IMR-90 (cell line): ENCODE data around the gene HEXA. TPM values are rescaled to one million over a fixed set of nuclear protein-coding genes. Genes with fewer than 3 reads are reported as not detected.

Experiments used
- ATAC-seq: fragments of 200-7000 bp; cut with Tn5 transposase; 2 replicates; pipeline ENCODE4 v1.9.1; 2020; ENCODE audit warnings: low read depth, mild to moderate bottlenecking, moderate library complexity
- BruUV-seq: library from RNA; stranded (reverse); fragments of 400-500 nt; replicated peaks from 2 replicates; lab custom pipeline; 2021; lab: Mats Ljungman, UMichigan
- CTCF ChIA-PET: fragments of 300-600 bp; formaldehyde crosslinking; extraction: SDS; loops from one replicate; lab custom pipeline; 2021; ENCODE audit warnings: antibody characterized with exemption; lab: Yijun Ruan, JAX
- POLR2A ChIA-PET: fragments of 300-600 bp; sonication (Branson Sonifier 250); formaldehyde crosslinking; loops from one replicate; lab custom pipeline; 2022; ENCODE audit warnings: antibody characterized with exemption; ENCODE audit not compliant: unreplicated experiment; lab: Charles Lee
- DNase-seq: peaks from one replicate; pipeline ENCODE4 v3.0.0; 2013
- H2AFZ ChIP-seq: replicated peaks from 2 replicates; pipeline ENCODE3; 2013; ENCODE audit warnings: low read length, mild to moderate bottlenecking; ENCODE audit not compliant: poor library complexity
- H2AK5ac ChIP-seq: 2 replicates; pipeline ENCODE4 v1.6.1; 2013; ENCODE audit warnings: low read depth, low read length, inconsistent platforms
- H2AK9ac ChIP-seq: replicated peaks from 2 replicates; pipeline ENCODE3; 2013; ENCODE audit warnings: mild to moderate bottlenecking, low read depth, low read length, moderate library complexity; ENCODE audit not compliant: poor library complexity
- H2BK120ac ChIP-seq: 2 replicates; pipeline ENCODE4 v1.6.1; 2013; ENCODE audit warnings: low read depth, low read length, inconsistent platforms
- H2BK15ac ChIP-seq: 3 replicates; pipeline ENCODE4 v1.6.1; 2013; ENCODE audit warnings: low read depth, low read length, inconsistent platforms
- H2BK20ac ChIP-seq: 2 replicates; pipeline ENCODE4 v1.6.1; 2013; ENCODE audit warnings: low read depth, mild to moderate bottlenecking, inconsistent platforms, low read length, moderate library complexity
- H2BK5ac ChIP-seq: 2 replicates; pipeline ENCODE4 v1.6.1; 2013; ENCODE audit warnings: mild to moderate bottlenecking, low read depth, low read length, inconsistent platforms; ENCODE audit not compliant: poor library complexity, severe bottlenecking
- H3K14ac ChIP-seq: replicated peaks from 2 replicates; pipeline ENCODE4 v1.6.1; 2013; ENCODE audit warnings: low read depth, low read length, inconsistent platforms
- H3K18ac ChIP-seq: 2 replicates; pipeline ENCODE4 v1.6.1; 2013; ENCODE audit warnings: low read depth, low read length, control low read depth
- H3K23ac ChIP-seq: 2 replicates; pipeline ENCODE4 v1.6.1; 2013; ENCODE audit warnings: low read depth, low read length, inconsistent platforms
- H3K27ac ChIP-seq: 2 replicates; pipeline ENCODE4 v1.5.1; 2013; ENCODE audit warnings: mild to moderate bottlenecking, control low read depth, low read length; ENCODE audit not compliant: insufficient read depth
- H3K27me3 ChIP-seq: 2 replicates; pipeline ENCODE4 v1.6.1; 2013; ENCODE audit warnings: low read length; ENCODE audit not compliant: control insufficient read depth, insufficient read depth
- H3K36me3 ChIP-seq: 2 replicates; pipeline ENCODE4 v1.6.1; 2013; ENCODE audit warnings: low read length, mixed read lengths; ENCODE audit not compliant: control insufficient read depth, insufficient read depth
- H3K4ac ChIP-seq: 2 replicates; pipeline ENCODE4 v1.6.1; 2013; ENCODE audit warnings: low read depth, low read length, inconsistent platforms
- H3K4me1 ChIP-seq: 2 replicates; pipeline ENCODE4 v1.6.1; 2013; ENCODE audit warnings: low read length, mixed read lengths; ENCODE audit not compliant: control insufficient read depth, insufficient read depth
- H3K4me2 ChIP-seq: 2 replicates; pipeline ENCODE4 v1.6.1; 2013; ENCODE audit warnings: low read depth, mild to moderate bottlenecking, control low read depth, low read length, moderate library complexity
- H3K4me3 ChIP-seq: 2 replicates; pipeline ENCODE4 v1.5.1; 2013; ENCODE audit warnings: low read depth, mild to moderate bottlenecking, control low read depth, low read length, moderate library complexity; ENCODE audit not compliant: insufficient read depth
- H3K56ac ChIP-seq: 2 replicates; pipeline ENCODE4 v1.6.1; 2013; ENCODE audit warnings: low read length, inconsistent platforms; ENCODE audit not compliant: insufficient read depth; ENCODE audit errors: extremely low read depth
- H3K79me1 ChIP-seq, 2 experiments: 2 replicates each; pipeline ENCODE4 v1.6.1; 2013; ENCODE audit warnings: low read length in 2 of 2, inconsistent platforms in 1 of 2, low read depth in 1 of 2
- H3K9ac ChIP-seq: 2 replicates; pipeline ENCODE4 v1.6.1; 2013; ENCODE audit warnings: low read depth, low read length, control low read depth
- H3K9me1 ChIP-seq: 2 replicates; pipeline ENCODE4 v1.6.1; 2013; ENCODE audit warnings: low read length, inconsistent platforms; ENCODE audit not compliant: insufficient read depth
- H3K9me3 ChIP-seq: 2 replicates; pipeline ENCODE4 v1.6.1; 2013; ENCODE audit warnings: low read length; ENCODE audit not compliant: control insufficient read depth, insufficient read depth
- H4K20me1 ChIP-seq: 2 replicates; pipeline ENCODE4 v1.6.1; 2013; ENCODE audit warnings: low read length, inconsistent platforms; ENCODE audit not compliant: insufficient read depth
- H4K5ac ChIP-seq: 2 replicates; pipeline ENCODE4 v1.6.1; 2013; ENCODE audit warnings: mild to moderate bottlenecking, low read depth, low read length, control low read depth
- H4K8ac ChIP-seq, 2 experiments: 2 replicates each; pipeline ENCODE4 v1.6.1; 2013; ENCODE audit warnings: low read depth in 2 of 2, low read length in 2 of 2, control low read depth in 1 of 2, inconsistent platforms in 1 of 2
- H4K91ac ChIP-seq: 2 replicates; pipeline ENCODE4 v1.6.1; 2013; ENCODE audit warnings: low read depth, low read length, inconsistent platforms; ENCODE audit not compliant: insufficient read depth
- CEBPB ChIP-seq: IDR thresholded peaks from 2 replicates; pipeline ENCODE4 v1.6.1; 2012; ENCODE audit warnings: low read depth, low read length, improper control_type of control experiment
- CHD1 ChIP-seq: IDR thresholded peaks from 2 replicates; pipeline ENCODE4 v1.6.1; 2012; ENCODE audit warnings: low read depth, low read length, improper control_type of control experiment
- ELK1 ChIP-seq: fragments of 150-350 bp; IDR thresholded peaks from 2 replicates; pipeline ENCODE4 v1.6.1; 2016; ENCODE audit warnings: low read depth, mild to moderate bottlenecking, low read length, moderate library complexity, borderline replicate concordance
- MXI1 ChIP-seq: IDR thresholded peaks from 2 replicates; pipeline ENCODE4 v1.6.1; 2012; ENCODE audit warnings: low read depth, mild to moderate bottlenecking, low read length, moderate library complexity, borderline replicate concordance
- NFE2L2 ChIP-seq: fragments of 150-350 bp; IDR thresholded peaks from 2 replicates; pipeline ENCODE4 v1.6.1; 2016; ENCODE audit warnings: low read depth, mild to moderate bottlenecking, low read length
- WGBS, 2 experiments: methylation state at CpG; one replicate each; pipeline versions ENCODE4 v1.1.5 to v1.1.7; 2013; ENCODE audit warnings: missing lambda C conversion rate in 2 of 2; ENCODE audit not compliant: insufficient read length in 1 of 2; ENCODE audit errors: extremely low coverage in 2 of 2; 5-methylcytosine and 5-hydroxymethylcytosine counted together
- dilution Hi-C: fragments of 300-500 bp; cut with HindIII; formaldehyde crosslinking; loops from one replicate; pipeline ENCODE4 v1.14.3; 2018; ENCODE audit warnings: low sequenced_read_pairs; ENCODE audit not compliant: unreplicated experiment
- in situ Hi-C: fragments of 300-500 bp; cut with MboI; formaldehyde crosslinking; loops from 3 replicates; pipeline ENCODE4 v1.14.3; 2019; ENCODE audit warnings: low sequenced_read_pairs, inconsistent platforms, mixed read lengths
- intact Hi-C: fragments of 100-400 bp; cut with micrococcal nuclease; formaldehyde crosslinking; loops from 2 replicates; pipeline ENCODE4 v1.10.0; 2022
- polyA plus RNA-seq, 3 experiments: library from polyadenylated mRNA; depleted of rRNA; stranded (reverse); fragments of >200 nt; gene quantifications; 2 replicates each; pipeline ENCODE4 v1.2.3, GENCODE V29; 2012; ENCODE audit warnings: low replicate concordance in 1 of 3
- total RNA-seq: library from RNA; depleted of rRNA; stranded (reverse); fragments of >200 nt; gene quantifications from 2 replicates; pipeline ENCODE4 v1.2.3, GENCODE V29; 2012

HEXA gene
- total and polyA plus RNA-seq, 2 of the 4 experiments (the other 2 are of a cell fraction), result 19.4 to 115 TPM

- H2AK9ac ChIP-seq, result no peak overlapping the region
- intact Hi-C loops, result no loop called here
- H2BK5ac ChIP-seq, result no peak overlapping the region
- H2BK120ac ChIP-seq, result no peak overlapping the region
- DNase-seq (no peak), ATAC-seq (no peak)
- H3K9ac ChIP-seq, result no peak overlapping the region
- H2BK20ac ChIP-seq, result no peak overlapping the region
- WGBS, 2 experiments, result 88% methylated on average over 3 of the region's 7 CpGs; no CpG with 5 or more reads in 1 of the 2 experiments
- CTCF ChIA-PET, result no interaction called here
- POLR2A ChIA-PET, result no interaction called here
- H3K27me3 ChIP-seq, result no peaks in the 10 kb centered on the region
- in situ Hi-C loops, result no loop called here
- dilution Hi-C loops, result no loop called here
- no peak overlapping the region for H3K27ac ChIP-seq
- H3K36me3 ChIP-seq, result peaks cover 53% of the 10 kb centered on the region
- H3K56ac ChIP-seq, result no peak overlapping the region
- no peak overlapping the region for H4K5ac ChIP-seq
- H4K8ac ChIP-seq, result no peak overlapping the region
- H3K23ac ChIP-seq, result no peak overlapping the region
- no peak overlapping the region for H3K4me3 ChIP-seq
- no peaks in the 10 kb centered on the region for H3K79me1 ChIP-seq
- TF ChIP-seq CEBPB, result no peak
- no peak for TF ChIP-seq MXI1
- TF ChIP-seq NFE2L2, result no peak
- TF ChIP-seq ELK1, result no peak
- TF ChIP-seq CHD1, result no peak
- no peak overlapping the region for H2BK15ac ChIP-seq
- no peak overlapping the region for H4K91ac ChIP-seq
- no peak overlapping the region for H3K14ac ChIP-seq
- H3K4me2 ChIP-seq, result no peak overlapping the region
- no peaks in the 10 kb centered on the region for H3K4me1 ChIP-seq
- no peaks in the 10 kb centered on the region; the same call in none of the 2 replicates for H3K9me1 ChIP-seq
- H4K20me1 ChIP-seq, result 0 out of 2 replicates have a peak, but pooled peaks cover 7% of the 10 kb centered on the region
- H2AFZ ChIP-seq, result no peak overlapping the region
- no peaks in the 10 kb centered on the region for H3K9me3 ChIP-seq
- H3K4ac ChIP-seq, result no peak overlapping the region
- no peak overlapping the region for H3K18ac ChIP-seq
- H2AK5ac ChIP-seq, result no peak overlapping the region
- no TSS peak for BruUV-seq
Measured at GRCh38 chr15:72345280-72345679, 30.5 kb downstream of the HEXA start.
